Measurements from ENCODE around the gene RNF157. TPM values are rescaled to one million over a fixed set of nuclear protein-coding genes. Genes with fewer than 3 reads are reported as not detected.

The RNF157 gene
- total RNA-seq, 2 donors from 2014 or later = 91.9 to 100 TPM

DNA sequence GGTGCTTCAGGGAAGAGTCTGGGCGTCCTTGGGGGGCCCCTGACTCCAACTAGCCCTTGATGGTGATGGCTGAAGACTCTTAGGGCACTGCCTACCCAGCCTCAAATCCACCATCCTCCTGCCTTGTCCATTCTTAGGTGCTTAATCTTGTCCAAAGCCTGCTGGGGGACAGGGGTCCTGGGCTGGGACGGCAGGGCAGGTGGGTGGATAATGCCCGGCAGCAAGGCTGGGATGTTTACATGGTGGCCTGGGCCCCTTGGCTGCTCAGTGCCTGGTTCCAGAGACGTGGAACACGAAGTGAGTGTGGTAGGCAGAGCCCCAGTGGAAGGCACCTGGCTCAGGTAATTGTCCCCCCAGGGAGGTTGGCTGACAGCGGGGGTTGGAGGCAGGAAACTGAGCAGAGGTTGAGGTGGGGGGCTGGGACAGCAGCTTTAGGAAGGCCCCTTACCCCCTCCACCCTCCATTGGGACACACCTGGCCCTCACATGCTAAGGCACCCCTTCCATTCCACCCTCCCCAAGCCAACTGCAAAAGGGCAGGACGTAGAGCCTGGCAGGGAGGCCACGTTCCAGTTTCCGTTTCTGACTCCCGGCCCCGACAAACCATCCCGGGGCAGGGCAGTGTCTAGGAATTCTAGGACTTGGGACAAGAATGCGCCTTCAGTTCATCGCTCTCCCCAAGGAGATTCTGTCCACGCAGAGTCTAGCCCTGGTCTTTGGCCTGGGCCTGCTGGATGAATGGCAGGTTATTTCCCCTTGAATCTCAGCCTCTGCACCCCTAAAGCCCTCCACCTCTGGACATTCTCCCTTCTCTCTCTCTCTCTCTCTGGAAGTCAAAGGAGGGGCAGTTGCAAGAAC is 101.2 kb downstream of the RNF157 start:
- DNase-seq (no peak), ATAC-seq (replicated peaks in 1 of 2) (no peak)
- Mint-ChIP-seq H3K36me3 (ENCODE audit: insufficient read depth in 2 of 2) (no peaks in the 10 kb centered on the region), H3K9me3 (no peaks in the 10 kb centered on the region), H3K4me3 (peak overlapping the region; percentile 54 to 75), H3K27me3 (ENCODE audit: low read depth) (no peaks in the 10 kb centered on the region), H3K4me1 (ENCODE audit: low read depth) (peaks cover 42% of the 10 kb centered on the region), H3K27ac (peak overlapping the region; percentile 33)

GRCh38 chr17:76138234-76138895 is 101.9 kb downstream of the RNF157 start:
- Mint-ChIP-seq H3K9me3 (no peaks in the 10 kb centered on the region), H3K4me1 (ENCODE audit: low read depth) (peaks cover 38% of the 10 kb centered on the region), H3K27ac (no peak overlapping the region), H3K36me3 (ENCODE audit: insufficient read depth in 2 of 2) (no peaks in the 10 kb centered on the region), H3K4me3 (peak overlapping the region in 1 of 2 donors; percentile 39), H3K27me3 (ENCODE audit: low read depth) (no peaks in the 10 kb centered on the region)
- DNase-seq (no peak), ATAC-seq (replicated peaks in 1 of 2) (no peak)

GRCh38 chr17:76137351-76138233 is 102.7 kb downstream of the RNF157 start:
- H3K4me3 Mint-ChIP-seq = no peak overlapping the region
- DNase-seq (no peak), ATAC-seq (replicated peaks in 1 of 2) (no peak)
- H3K9me3 Mint-ChIP-seq = no peaks in the 10 kb centered on the region
- no peaks in the 10 kb centered on the region for H3K36me3 Mint-ChIP-seq (ENCODE audit: insufficient read depth in 2 of 2)
- no peaks in the 10 kb centered on the region for H3K27me3 Mint-ChIP-seq (ENCODE audit: low read depth)
- peaks cover 32% of the 10 kb centered on the region for H3K4me1 Mint-ChIP-seq (ENCODE audit: low read depth)
- no peak overlapping the region for H3K27ac Mint-ChIP-seq

DNA sequence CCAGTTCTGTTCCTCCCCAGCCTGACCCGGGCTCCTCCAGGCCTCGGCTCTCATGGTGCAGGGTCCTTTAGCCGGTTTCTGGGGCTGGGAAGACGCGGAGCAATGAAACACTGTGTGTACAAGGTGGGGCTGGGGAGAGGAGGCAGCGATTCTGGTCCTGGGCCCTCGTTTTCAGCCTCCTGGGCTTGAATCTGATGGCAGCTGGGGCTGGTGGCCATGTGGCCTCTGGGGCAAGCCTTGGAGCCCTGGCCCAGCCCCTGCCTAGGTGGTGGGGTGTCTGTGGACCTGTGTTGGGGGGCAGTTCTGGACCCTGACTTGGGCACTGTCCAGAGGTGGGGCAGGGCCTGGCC is 103.3 kb downstream of the RNF157 start:
- Mint-ChIP-seq H3K4me1 (ENCODE audit: low read depth) (peaks cover 26% of the 10 kb centered on the region), H3K27me3 (ENCODE audit: low read depth) (no peaks in the 10 kb centered on the region), H3K4me3 (no peak overlapping the region), H3K27ac (no peak overlapping the region), H3K9me3 (no peaks in the 10 kb centered on the region), H3K36me3 (ENCODE audit: insufficient read depth in 2 of 2) (no peaks in the 10 kb centered on the region)
- DNase-seq (no peak), ATAC-seq (replicated peaks in 1 of 2) (no peak)

- DNase-seq (no peak), ATAC-seq (replicated peaks in 1 of 2) (no peak)
- Mint-ChIP-seq H3K4me1 (ENCODE audit: low read depth) (peaks cover 20% of the 10 kb centered on the region), H3K27me3 (ENCODE audit: low read depth) (no peaks in the 10 kb centered on the region), H3K9me3 (no peaks in the 10 kb centered on the region), H3K27ac (no peak overlapping the region), H3K4me3 (no peak overlapping the region), H3K36me3 (ENCODE audit: insufficient read depth in 2 of 2) (no peaks in the 10 kb centered on the region)
Measured at GRCh38 chr17:76136276-76137000, 103.9 kb downstream of the RNF157 start.

DNA sequence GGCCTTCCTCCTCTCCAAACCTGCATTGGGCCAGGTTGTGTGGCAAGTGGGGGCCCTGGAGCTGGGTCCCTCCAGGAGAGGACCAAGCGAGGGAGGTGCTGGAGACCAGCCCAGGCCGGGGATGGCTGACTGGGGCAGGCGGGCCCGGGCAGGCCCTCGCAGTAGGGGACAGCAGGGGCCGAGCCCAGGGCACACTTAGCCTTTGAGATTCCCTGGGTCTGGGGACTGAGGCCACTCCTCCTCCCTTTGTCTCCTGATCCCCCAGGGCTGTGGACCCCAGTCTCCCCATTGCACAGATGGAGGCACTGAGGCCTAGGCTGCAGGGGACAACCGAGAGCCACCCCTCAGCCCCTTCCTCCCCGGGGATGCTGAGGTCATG is 104.5 kb downstream of the RNF157 start:
- Mint-ChIP-seq H3K4me3 (no peak overlapping the region), H3K27me3 (ENCODE audit: low read depth) (no peaks in the 10 kb centered on the region), H3K9me3 (no peaks in the 10 kb centered on the region), H3K36me3 (ENCODE audit: insufficient read depth in 2 of 2) (no peaks in the 10 kb centered on the region), H3K27ac (no peak overlapping the region), H3K4me1 (ENCODE audit: low read depth) (peaks cover 18% of the 10 kb centered on the region)
- DNase-seq (no peak), ATAC-seq (replicated peaks in 1 of 2) (no peak)

DNA sequence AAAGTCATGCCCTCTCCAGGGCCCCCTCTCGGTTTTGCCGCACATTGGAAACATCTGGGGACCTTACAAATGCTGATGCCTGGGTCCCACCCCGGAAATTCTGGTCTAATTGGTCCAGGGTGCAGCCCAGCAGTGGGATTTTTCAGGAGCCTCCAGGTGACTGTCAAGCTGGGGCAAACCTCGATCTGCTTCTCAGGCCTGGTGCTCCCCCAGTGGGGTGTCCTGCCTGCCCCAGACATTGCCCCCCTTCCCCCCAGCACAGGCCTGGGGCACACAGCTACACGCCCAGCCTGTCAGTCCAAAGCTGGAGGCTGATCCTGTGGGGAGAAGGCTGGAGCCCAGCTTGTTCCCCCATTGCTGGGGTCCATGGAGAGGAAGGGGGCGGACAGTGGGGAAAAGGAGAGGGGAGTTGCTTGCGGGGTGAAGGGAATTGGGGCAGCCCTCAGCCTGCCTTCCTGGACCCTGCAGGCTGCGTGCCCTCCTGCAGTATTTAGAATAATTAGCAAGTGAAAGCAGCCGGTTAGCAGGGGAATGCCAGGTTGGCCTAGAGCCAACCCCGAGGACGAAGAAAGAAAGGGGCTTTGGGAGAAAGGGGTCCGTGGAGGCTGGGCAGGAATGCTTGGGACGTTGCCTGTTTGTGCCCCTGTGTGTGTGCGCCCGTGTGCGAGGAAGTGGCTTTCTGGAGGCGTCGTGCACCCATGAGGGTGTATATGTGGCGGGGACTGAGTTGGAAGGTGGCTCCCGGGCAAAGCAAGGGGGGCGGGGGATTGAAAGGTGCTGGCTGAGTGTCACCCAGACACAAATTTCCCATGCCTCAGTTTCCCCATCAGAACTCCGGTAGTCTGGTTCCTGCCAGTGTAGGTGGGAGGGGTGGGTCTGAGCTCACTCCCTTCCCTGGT is 105.1 kb downstream of the RNF157 start:
- no peaks in the 10 kb centered on the region for H3K9me3 Mint-ChIP-seq
- ATAC-seq (replicated peaks in 1 of 2) (no peak), DNase-seq (no peak)
- H3K36me3 Mint-ChIP-seq (ENCODE audit: insufficient read depth in 2 of 2) = no peaks in the 10 kb centered on the region
- H3K4me3 Mint-ChIP-seq = peak overlapping the region; percentile 43 to 53
- H3K27ac Mint-ChIP-seq = no peak overlapping the region
- H3K27me3 Mint-ChIP-seq (ENCODE audit: low read depth) = no peaks in the 10 kb centered on the region
- H3K4me1 Mint-ChIP-seq (ENCODE audit: low read depth) = peaks cover 18% of the 10 kb centered on the region

DNA sequence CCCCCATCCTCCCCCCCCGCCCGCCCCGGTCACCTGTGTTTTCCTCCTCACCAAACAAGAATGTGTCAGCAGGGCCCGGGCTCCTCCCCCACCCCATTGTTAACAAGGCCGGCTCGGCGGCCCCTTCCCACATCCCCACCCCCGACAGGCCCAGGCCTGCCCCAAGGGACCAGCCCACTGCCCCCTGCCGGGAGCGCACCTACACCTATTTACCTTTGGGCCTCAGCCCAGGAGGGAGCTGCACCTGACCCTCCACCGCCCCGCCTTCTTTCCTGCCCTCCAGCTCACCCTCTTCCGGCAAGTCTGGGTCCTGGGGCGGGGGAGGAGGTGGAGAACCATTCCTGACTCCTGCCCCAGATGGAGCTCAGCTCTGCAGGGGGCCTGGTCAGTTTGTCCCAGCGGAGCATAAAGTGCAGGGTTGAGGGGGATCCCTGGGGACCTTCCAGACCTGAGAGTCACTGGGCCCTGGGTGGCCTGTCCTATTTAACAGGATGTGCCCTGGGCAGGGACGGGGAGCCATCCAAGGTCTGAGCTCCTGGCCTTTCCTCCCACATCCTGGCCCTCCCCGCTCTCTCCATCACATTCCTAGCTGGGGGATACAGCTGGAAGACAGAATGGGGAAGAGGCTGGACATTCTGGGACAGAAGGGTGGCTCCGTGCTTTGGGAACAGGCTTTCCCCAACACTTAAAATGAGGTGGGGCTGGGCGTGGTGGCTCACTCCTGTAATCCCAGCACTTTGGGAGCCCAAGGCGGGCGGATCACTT is 107.5 kb downstream of the RNF157 start:
- Mint-ChIP-seq H3K36me3 (ENCODE audit: insufficient read depth in 2 of 2) (no peaks in the 10 kb centered on the region), H3K4me1 (ENCODE audit: low read depth) (peaks cover 14% of the 10 kb centered on the region), H3K27ac (no peak overlapping the region), H3K27me3 (ENCODE audit: low read depth) (no peaks in the 10 kb centered on the region), H3K9me3 (no peaks in the 10 kb centered on the region), H3K4me3 (no peak overlapping the region)
- DNase-seq (no peak), ATAC-seq (replicated peaks in 1 of 2) (no peak)

- no peak overlapping the region for H3K4me3 Mint-ChIP-seq
- peaks cover 20% of the 10 kb centered on the region for H3K4me1 Mint-ChIP-seq (ENCODE audit: low read depth)
- H3K27ac Mint-ChIP-seq = no peak overlapping the region
- no peaks in the 10 kb centered on the region for H3K36me3 Mint-ChIP-seq (ENCODE audit: insufficient read depth in 2 of 2)
- no peaks in the 10 kb centered on the region for H3K27me3 Mint-ChIP-seq (ENCODE audit: low read depth)
- DNase-seq (no peak), ATAC-seq (replicated peaks in 1 of 2) (no peak)
- no peaks in the 10 kb centered on the region for H3K9me3 Mint-ChIP-seq
Measured at GRCh38 chr17:76131692-76132573, 108.4 kb downstream of the RNF157 start.

DNA sequence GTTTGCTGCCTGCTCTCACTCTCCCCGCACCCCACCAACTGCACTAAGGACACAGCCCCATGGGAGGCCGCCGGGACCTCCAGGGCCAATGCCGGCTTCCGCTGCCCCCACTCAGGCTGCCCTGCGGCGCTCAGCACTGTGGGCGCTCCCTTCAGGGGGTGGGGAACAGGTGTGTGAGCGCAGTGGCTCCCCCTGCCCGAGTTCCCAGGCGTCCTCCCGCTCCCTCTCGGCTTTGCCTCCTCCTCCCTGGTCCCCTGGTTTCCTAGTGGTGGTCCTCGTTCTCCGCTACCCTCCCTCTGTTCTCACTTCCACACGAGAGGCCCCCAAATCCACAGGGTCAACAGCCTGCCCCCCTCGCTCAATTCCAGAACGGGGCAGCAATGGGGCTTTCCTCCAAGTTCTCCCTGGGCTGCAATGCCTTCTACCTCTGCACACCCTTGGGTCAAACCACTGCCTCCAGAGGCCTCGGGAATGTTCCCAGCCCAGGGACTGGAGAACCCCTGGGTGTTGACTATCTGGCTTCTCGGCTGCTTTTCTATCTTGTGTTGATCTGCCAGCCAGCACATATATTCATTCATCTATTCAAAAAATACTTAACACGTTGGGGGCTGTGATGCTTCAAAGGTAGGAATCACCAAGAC is 109.1 kb downstream of the RNF157 start:
- Mint-ChIP-seq H3K27ac (no peak overlapping the region), H3K9me3 (no peaks in the 10 kb centered on the region), H3K4me3 (no peak overlapping the region), H3K36me3 (ENCODE audit: insufficient read depth in 2 of 2) (no peaks in the 10 kb centered on the region), H3K27me3 (ENCODE audit: low read depth) (no peaks in the 10 kb centered on the region), H3K4me1 (ENCODE audit: low read depth) (peaks cover 27% of the 10 kb centered on the region)
- ATAC-seq (replicated peaks in 1 of 2) = no peak
- no peak for DNase-seq
